ENCODE results near the gene SLC26A1. TPM values are rescaled to one million over a fixed set of nuclear protein-coding genes. Genes with fewer than 3 reads are reported as not detected.

Gene SLC26A1
- total RNA-seq, 1 donor from 2014 or later, result 2.6 TPM

GRCh38 chr4:995311-996026 is 2.3 kb upstream of the SLC26A1 start:
- Mint-ChIP-seq H3K27ac (no peak overlapping the region), H3K4me3 (ENCODE audit: low read depth) (no peak overlapping the region)

GRCh38 chr4:992297-993110 is 700 bp downstream of the SLC26A1 start:
- peaks cover 4% of the 10 kb centered on the region for H3K27me3 Mint-ChIP-seq
- peak overlapping the region; percentile 95 for H3K27ac Mint-ChIP-seq
- peak overlapping the region; percentile 37 for H3K4me3 Mint-ChIP-seq (ENCODE audit: low read depth)
- DNase-seq (ENCODE audit: low spot score, unreplicated experiment), result no peak
- no peaks in the 10 kb centered on the region for H3K36me3 Mint-ChIP-seq (ENCODE audit: insufficient read depth)
- TF ChIP-seq, protein P1, sequence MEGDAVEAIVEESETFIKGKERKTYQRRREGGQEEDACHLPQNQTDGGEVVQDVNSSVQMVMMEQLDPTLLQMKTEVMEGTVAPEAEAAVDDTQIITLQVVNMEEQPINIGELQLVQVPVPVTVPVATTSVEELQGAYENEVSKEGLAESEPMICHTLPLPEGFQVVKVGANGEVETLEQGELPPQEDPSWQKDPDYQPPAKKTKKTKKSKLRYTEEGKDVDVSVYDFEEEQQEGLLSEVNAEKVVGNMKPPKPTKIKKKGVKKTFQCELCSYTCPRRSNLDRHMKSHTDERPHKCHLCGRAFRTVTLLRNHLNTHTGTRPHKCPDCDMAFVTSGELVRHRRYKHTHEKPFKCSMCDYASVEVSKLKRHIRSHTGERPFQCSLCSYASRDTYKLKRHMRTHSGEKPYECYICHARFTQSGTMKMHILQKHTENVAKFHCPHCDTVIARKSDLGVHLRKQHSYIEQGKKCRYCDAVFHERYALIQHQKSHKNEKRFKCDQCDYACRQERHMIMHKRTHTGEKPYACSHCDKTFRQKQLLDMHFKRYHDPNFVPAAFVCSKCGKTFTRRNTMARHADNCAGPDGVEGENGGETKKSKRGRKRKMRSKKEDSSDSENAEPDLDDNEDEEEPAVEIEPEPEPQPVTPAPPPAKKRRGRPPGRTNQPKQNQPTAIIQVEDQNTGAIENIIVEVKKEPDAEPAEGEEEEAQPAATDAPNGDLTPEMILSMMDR (IDR thresholded peaks at IDR 0.05; ENCODE audit: unreplicated experiment), result no peak
- H3K4me1 Mint-ChIP-seq (ENCODE audit: low read depth), result peaks cover 14% of the 10 kb centered on the region
- no peaks in the 10 kb centered on the region for H3K9me3 Mint-ChIP-seq (ENCODE audit: low read depth)

More at GRCh38 chr4:995311-996026, 2.3 kb upstream of the SLC26A1 start:
- DNase-seq (ENCODE audit: low spot score, unreplicated experiment), result no peak
- TF ChIP-seq, protein P1 (IDR thresholded peaks at IDR 0.05; ENCODE audit: unreplicated experiment), result no peak
- Mint-ChIP-seq H3K9me3 (ENCODE audit: low read depth) (no peaks in the 10 kb centered on the region), H3K4me1 (ENCODE audit: low read depth) (peaks cover 13% of the 10 kb centered on the region), H3K36me3 (ENCODE audit: insufficient read depth) (no peaks in the 10 kb centered on the region), H3K27me3 (peaks cover 25% of the 10 kb centered on the region)

GRCh38 chr4:991451-992296 is 1.5 kb downstream of the SLC26A1 start:
- Mint-ChIP-seq H3K27me3 (peaks cover under 1% of the 10 kb centered on the region), H3K36me3 (ENCODE audit: insufficient read depth) (no peaks in the 10 kb centered on the region), H3K4me3 (ENCODE audit: low read depth) (no peak overlapping the region), H3K9me3 (ENCODE audit: low read depth) (no peaks in the 10 kb centered on the region), H3K4me1 (ENCODE audit: low read depth) (peaks cover 15% of the 10 kb centered on the region), H3K27ac (no peak overlapping the region)
- TF ChIP-seq, protein P1 (IDR thresholded peaks at IDR 0.05; ENCODE audit: unreplicated experiment), result no peak
- DNase-seq (ENCODE audit: low spot score, unreplicated experiment), result no peak

DNA sequence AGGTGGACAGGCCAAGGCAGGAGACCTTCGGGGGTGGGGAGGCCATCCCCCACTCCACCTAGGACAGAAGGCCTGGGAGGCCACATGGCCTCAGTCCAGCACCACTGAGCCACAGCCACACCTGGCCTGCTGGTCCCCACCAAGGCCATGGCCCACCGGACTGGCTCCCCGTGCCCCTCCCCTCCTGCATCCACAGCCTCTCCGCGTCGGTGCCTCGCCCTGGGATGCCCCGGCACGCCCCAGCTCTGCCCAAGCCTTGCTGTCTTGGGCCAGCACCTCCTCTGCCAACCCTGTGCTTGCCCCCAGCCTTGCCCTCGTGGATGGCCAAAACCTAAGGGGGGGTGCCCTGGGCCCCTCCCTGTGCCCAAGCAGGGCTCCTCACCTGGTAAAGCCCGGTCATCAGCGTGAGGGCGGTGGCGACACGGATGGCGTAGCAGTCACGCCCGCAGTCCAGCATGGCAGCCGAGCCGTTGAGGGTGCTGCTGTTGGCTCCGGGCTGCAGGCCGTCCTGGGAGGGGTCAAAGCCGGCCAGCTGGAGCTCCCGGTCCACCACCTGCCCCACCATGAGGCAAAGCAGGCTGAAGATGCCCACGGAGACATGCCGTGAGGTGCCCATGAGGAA is 2.3 kb downstream of the SLC26A1 start:
- no peak for DNase-seq (ENCODE audit: low spot score, unreplicated experiment)
- TF ChIP-seq, protein P1 (IDR thresholded peaks at IDR 0.05; ENCODE audit: unreplicated experiment), result no peak
- no peak overlapping the region for H3K4me3 Mint-ChIP-seq (ENCODE audit: low read depth)
- H3K36me3 Mint-ChIP-seq (ENCODE audit: insufficient read depth), result no peaks in the 10 kb centered on the region
- H3K27ac Mint-ChIP-seq, result no peak overlapping the region
- H3K27me3 Mint-ChIP-seq, result no peaks in the 10 kb centered on the region
- no peaks in the 10 kb centered on the region for H3K9me3 Mint-ChIP-seq (ENCODE audit: low read depth)
- H3K4me1 Mint-ChIP-seq (ENCODE audit: low read depth), result peaks cover 21% of the 10 kb centered on the region

Measured in progenitor cell of endocrine pancreas (in vitro differentiated cells).